ENCODE data around the gene METTL23. TPM values are rescaled to one million over a fixed set of nuclear protein-coding genes. Genes with fewer than 3 reads are reported as not detected.
A peak's percentile ranks its signal among the peaks of the same experiment; 100 is the strongest.
"Not testable (repeated sequence)": the region's sequence is repeated elsewhere in the genome, so short reads cannot be mapped to it uniquely, and the experiment has no call there.

METTL23 gene
- total RNA-seq, 3 donors from 2014 or later (not counting 1 experiment from before 2014, with no cell fraction given): 31.9 to 57.7 (median 34.2) TPM

GRCh38 chr17:76707985-76708807 lies 18.4 kb upstream of the METTL23 start:
- Histone ChIP-seq H3K4me3 (ENCODE audit: low read length) (no peak overlapping the region), H3K27ac (ENCODE audit: low read length) (no peak overlapping the region), H3K27me3 (ENCODE audit: control insufficient read depth, insufficient read depth, low read length) (no peaks in the 10 kb centered on the region), H3K9me3 (ENCODE audit: control insufficient read depth, insufficient read depth, low read length) (no peaks in the 10 kb centered on the region), H3K36me3 (ENCODE audit: control insufficient read depth, insufficient read depth, low read length) (peaks cover 2% of the 10 kb centered on the region), H3K4me1 (ENCODE audit: control insufficient read depth, insufficient read depth, low read length) (peaks cover 23% of the 10 kb centered on the region)
- ATAC-seq (no peak), DNase-seq (no peak)
- H3K36me3 Mint-ChIP-seq: no peaks in the 10 kb centered on the region
- no peaks in the 10 kb centered on the region for H3K9me3 Mint-ChIP-seq
- TF ChIP-seq CTCF (IDR thresholded peaks at IDR 0.05): no peak
- H3K27ac Mint-ChIP-seq: peak overlapping the region; percentile 41 to 63
- H3K4me3 Mint-ChIP-seq: peak overlapping the region; percentile 78
- H3K4me1 Mint-ChIP-seq: peaks cover 0 to 38% of the 10 kb centered on the region in 2 donors
- intact Hi-C loops (cut with micrococcal nuclease): no loop called here
- H3K27me3 Mint-ChIP-seq (ENCODE audit: low read depth in 2 of 2): no peaks in the 10 kb centered on the region
- 95% methylated on average over 14 of the region's 14 CpGs for WGBS (ENCODE audit: insufficient coverage)

DNA sequence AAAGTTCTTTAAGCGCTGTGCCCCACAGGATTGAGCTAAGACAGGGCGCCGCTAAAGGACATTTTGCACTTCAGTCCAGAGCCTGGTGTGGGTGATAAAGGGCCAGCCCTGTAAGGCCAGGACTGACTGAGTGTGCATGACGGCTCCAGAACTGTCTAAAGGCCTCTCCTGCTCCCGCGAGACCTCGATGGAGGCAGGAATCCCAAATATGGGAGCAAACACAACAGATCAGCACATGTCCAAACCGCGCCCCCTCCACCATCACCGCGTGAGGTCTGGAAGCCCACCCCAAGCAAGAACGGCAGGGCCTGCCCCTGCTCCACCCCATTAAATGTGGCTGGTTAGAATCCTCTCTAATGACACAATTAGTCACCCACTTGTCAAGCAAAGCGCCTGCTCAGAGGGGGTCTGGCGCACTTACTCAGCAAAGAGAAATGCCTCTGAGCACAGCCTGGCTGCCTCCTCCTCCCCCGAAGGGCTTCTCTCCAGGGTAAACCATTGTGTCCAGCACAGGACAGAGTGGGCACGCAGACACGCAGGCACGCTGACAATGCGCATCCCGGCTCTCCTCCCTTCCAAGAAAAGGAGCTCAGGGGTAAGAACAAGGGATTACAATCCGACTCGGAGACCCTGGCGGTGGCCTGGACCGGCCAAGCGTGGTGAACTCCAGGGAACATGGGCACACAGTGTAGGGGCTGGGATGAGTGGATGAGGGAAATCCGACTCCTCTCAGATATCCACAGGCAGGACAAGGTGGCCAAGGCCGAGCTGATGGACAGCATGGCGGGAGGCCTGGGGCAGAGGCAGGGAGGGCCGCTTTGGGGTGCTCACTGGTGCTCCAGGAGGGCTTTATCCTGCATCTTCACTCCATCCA lies 17.3 kb upstream of the METTL23 start:
- H3K27ac ChIP-seq (ENCODE audit: low read length): no peak overlapping the region
- H3K36me3 Mint-ChIP-seq: no peaks in the 10 kb centered on the region
- peak overlapping the region; percentile 41 to 52 for H3K27ac Mint-ChIP-seq
- no peaks in the 10 kb centered on the region for H3K27me3 Mint-ChIP-seq (ENCODE audit: low read depth in 2 of 2)
- no peak for TF ChIP-seq CTCF (IDR thresholded peaks at IDR 0.05)
- peak overlapping the region; percentile 78 for H3K4me3 Mint-ChIP-seq
- H3K4me1 Mint-ChIP-seq: peaks cover 0 to 48% of the 10 kb centered on the region in 2 donors
- H3K9me3 ChIP-seq (ENCODE audit: control insufficient read depth, insufficient read depth, low read length): no peaks in the 10 kb centered on the region
- no peak overlapping the region for H3K4me3 ChIP-seq (ENCODE audit: low read length)
- no peaks in the 10 kb centered on the region for H3K9me3 Mint-ChIP-seq
- WGBS (ENCODE audit: insufficient coverage): 97% methylated on average over 29 of the region's 29 CpGs
- peaks cover 23% of the 10 kb centered on the region for H3K4me1 ChIP-seq (ENCODE audit: control insufficient read depth, insufficient read depth, low read length)
- DNase-seq: no peak
- H3K36me3 ChIP-seq (ENCODE audit: control insufficient read depth, insufficient read depth, low read length): peaks cover 9% of the 10 kb centered on the region
- intact Hi-C loops (cut with micrococcal nuclease): no loop called here
- ATAC-seq: no peak
- no peaks in the 10 kb centered on the region for H3K27me3 ChIP-seq (ENCODE audit: control insufficient read depth, insufficient read depth, low read length)

GRCh38 chr17:76709951-76710862 lies 16.4 kb upstream of the METTL23 start:
- 13% methylated on average over 42 of the region's 79 CpGs for WGBS (ENCODE audit: insufficient coverage)
- H3K36me3 ChIP-seq (ENCODE audit: control insufficient read depth, insufficient read depth, low read length); intact Hi-C loops (cut with micrococcal nuclease); H3K27ac ChIP-seq (ENCODE audit: low read length); H3K27me3 ChIP-seq (ENCODE audit: control insufficient read depth, insufficient read depth, low read length); H3K9me3 ChIP-seq (ENCODE audit: control insufficient read depth, insufficient read depth, low read length); H3K27me3 Mint-ChIP-seq (ENCODE audit: low read depth in 2 of 2); H3K36me3 Mint-ChIP-seq; H3K9me3 Mint-ChIP-seq: not testable (repeated sequence)
- peaks cover 6 to 57% of the 10 kb centered on the region in 2 donors for H3K4me1 Mint-ChIP-seq
- H3K4me3 ChIP-seq (ENCODE audit: low read length): peak overlapping the region; percentile 34
- ATAC-seq: peak; percentile 11 to 22 (median 13)
- peak overlapping the region; percentile 41 to 52 for H3K27ac Mint-ChIP-seq
- H3K4me1 ChIP-seq (ENCODE audit: control insufficient read depth, insufficient read depth, low read length): peaks cover 32% of the 10 kb centered on the region
- peak overlapping the region; percentile 78 for H3K4me3 Mint-ChIP-seq
- peak; percentile 36 to 49 for DNase-seq

All from natural killer cell (primary cell).